Pons (tissue), 1 donor: ENCODE results near the gene UNC5B.
A peak's percentile ranks its signal among the peaks of the same experiment; 100 is the strongest.

ENCODE experiments used
- DNase-seq: peaks from one replicate; pipeline ENCODE4 v3.0.0-alpha.2; 2016; ENCODE audit warnings: low spot score

UNC5B gene

GRCh38 chr10:71301371-71301916 lies 89.1 kb downstream of the UNC5B start:
- DNase-seq = no peak

GRCh38 chr10:71302451-71302850 lies 90.1 kb downstream of the UNC5B start:
- DNase-seq = no peak

- peak; percentile 48 for DNase-seq
These were observed 90.7 kb downstream of the UNC5B start for GRCh38 chr10:71302874-71303568.

GRCh38 chr10:71303569-71303907 lies 91.2 kb downstream of the UNC5B start:
- no peak for DNase-seq

GRCh38 chr10:71304914-71305313 lies 92.5 kb downstream of the UNC5B start:
- DNase-seq = no peak

GRCh38 chr10:71306979-71307378 lies 94.6 kb downstream of the UNC5B start:
- DNase-seq = no peak

GRCh38 chr10:71307469-71308085 lies 95.2 kb downstream of the UNC5B start:
- DNase-seq = peak; percentile 51

GRCh38 chr10:71308244-71308643 lies 95.9 kb downstream of the UNC5B start:
- DNase-seq = no peak

GRCh38 chr10:71308985-71309384 lies 96.6 kb downstream of the UNC5B start:
- no peak for DNase-seq

- DNase-seq = no peak
These were observed 97.5 kb downstream of the UNC5B start for GRCh38 chr10:71309919-71310318.

- no peak for DNase-seq
These were observed 99.8 kb downstream of the UNC5B start for GRCh38 chr10:71312220-71312619.

GRCh38 chr10:71312811-71313789 lies 100.7 kb downstream of the UNC5B start:
- DNase-seq = peak; percentile 35

- peak; percentile 37 for DNase-seq
These were observed 101.8 kb downstream of the UNC5B start for GRCh38 chr10:71314028-71314693.

GRCh38 chr10:71314694-71315225 lies 102.4 kb downstream of the UNC5B start:
- DNase-seq = no peak

GRCh38 chr10:71316056-71316785 lies 103.9 kb downstream of the UNC5B start:
- no peak for DNase-seq

- DNase-seq = no peak
These were observed 104.4 kb downstream of the UNC5B start for GRCh38 chr10:71316786-71317160.

GRCh38 chr10:71317739-71318138 lies 105.4 kb downstream of the UNC5B start:
- no peak for DNase-seq

- peak; percentile 72 for DNase-seq
These were observed 106.9 kb downstream of the UNC5B start, which contains the start of gene SLC29A3 for GRCh38 chr10:71319042-71319799. SLC29A3 (plus strand) TSS chr10:71319259; CDS start chr10:71319310, 51 bp downstream.

- DNase-seq = no peak
These were observed 107.5 kb downstream of the UNC5B start for GRCh38 chr10:71319800-71320392.

- no peak for DNase-seq
These were observed 108.2 kb downstream of the UNC5B start for GRCh38 chr10:71320592-71320991.
